ENCODE measurements around the gene NUDCD3. TPM values are rescaled to one million over a fixed set of nuclear protein-coding genes. Genes with fewer than 3 reads are reported as not detected.
A peak's percentile ranks its signal among the peaks of the same experiment; 100 is the strongest.

The NUDCD3 gene
- total RNA-seq: 10 to 100 TPM; 91.0 to 97.5 TPM

DNA sequence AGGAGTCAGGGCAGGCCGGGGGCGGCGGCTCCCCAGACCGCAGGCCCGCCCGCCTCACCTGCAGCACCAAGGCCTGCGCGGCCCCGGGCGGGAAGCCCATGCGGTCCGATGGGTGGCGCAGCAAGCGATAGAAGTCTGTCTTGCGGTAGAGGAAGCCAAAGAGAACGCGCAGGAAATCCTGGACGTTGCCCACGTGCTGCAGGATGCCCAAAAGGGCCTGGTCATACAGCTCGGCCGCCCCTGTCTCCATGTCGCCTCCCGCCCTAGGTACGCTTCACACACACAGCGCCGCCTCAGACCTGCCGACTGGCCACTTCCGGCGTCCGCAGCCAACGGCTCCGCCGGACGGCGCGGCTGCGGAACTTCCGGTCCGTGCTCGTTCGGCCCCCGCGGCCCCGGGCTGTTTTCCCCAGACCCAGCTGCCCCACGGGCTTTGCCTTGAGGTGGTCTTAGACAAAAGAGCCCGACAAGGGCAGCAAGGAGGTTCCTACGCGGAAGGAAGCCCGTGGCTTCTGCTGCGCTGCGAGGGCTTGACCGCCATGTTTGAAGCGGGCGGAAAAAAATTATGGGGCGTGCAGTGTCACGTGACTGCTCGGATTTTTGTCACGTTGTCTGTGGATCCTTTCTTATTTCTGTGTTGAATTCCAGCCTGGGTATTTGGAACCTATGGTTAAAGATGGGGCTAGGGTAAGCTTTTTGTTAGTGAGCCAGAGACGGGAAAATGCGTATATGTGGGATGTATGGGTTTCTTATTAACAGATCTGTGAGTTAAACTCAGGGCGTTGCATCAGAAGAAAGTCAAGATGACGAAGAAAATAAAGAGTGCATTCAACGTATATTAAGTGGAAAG lies at the start of gene NUDCD3:
TSS of gene NUDCD3 (minus strand) at position 308 of the 850 bp plus-strand sequence. CDS start at position 250, 58 bp downstream.
- peak within 1 kb of the TSS; percentile 85 for H3K27ac Mint-ChIP-seq
- peaks cover 43% of the 10 kb centered on the region for H3K4me1 Mint-ChIP-seq
- peak within 1 kb of the TSS; percentile 81 for H3K4me3 Mint-ChIP-seq
- peaks cover 25% of the 10 kb centered on the region for H3K36me3 Mint-ChIP-seq (ENCODE audit: low read depth)
- no peaks in the 10 kb centered on the region for H3K9me3 Mint-ChIP-seq
- CTCF ChIA-PET: interaction anchor here (0.6 to 2.9 kb wide), 14 partner anchors 11 to 356 kb away, joined by 3 to 15 read pairs (median 4); partner anchors contain the start of genes TMED4 and YKT6
- peaks cover 5% of the 10 kb centered on the region for H3K27me3 Mint-ChIP-seq
- POLR2A ChIA-PET: interaction anchor here (0.6 to 3.8 kb wide), 42 partner anchors 8 to 1278 kb away, joined by 3 to 38 read pairs (median 4); partner anchors contain the start of genes DBNL, DDX56, H2AZ2 and OGDH
- peak; percentile 86 for DNase-seq

DNA sequence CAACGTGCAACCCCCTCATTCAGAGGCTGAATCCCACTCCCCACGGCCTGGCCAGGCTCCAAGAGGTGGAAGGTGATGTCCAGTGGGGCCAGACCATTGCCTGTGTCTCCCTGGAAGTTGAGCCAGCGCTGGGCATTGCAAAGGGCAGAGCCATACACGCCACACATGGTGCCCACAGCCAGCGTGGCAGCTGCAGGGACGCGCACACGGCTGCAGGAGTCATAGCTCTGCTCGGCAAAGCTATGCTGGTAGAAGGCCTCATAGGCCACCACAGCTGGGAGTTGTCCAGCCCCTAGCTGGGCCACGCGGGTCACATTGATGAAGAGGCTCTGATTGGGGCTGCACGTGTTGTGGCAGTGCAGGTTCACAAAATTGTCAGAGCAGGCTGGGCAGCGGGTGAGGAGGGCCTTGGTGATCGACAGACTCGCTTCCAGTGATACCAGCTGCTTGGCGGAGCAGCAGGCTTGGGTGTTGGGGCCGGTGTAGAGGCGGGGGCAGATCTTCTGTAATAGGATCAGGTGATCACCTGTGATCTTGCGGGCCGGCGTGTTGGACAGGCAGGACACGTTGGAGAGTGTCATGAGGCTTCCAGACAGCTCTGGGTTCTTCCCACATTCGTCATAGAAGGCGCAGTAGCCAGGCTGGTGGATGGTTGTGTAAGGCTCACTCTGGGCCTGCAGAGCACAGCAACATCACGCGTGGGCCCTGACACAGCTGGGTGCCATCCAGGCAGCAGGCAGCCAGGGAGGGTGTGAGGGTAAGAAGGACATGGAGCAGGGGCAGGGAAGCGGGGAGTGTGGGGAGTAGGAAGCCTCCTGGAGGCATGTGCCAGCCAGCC lies 49.4 kb upstream of the NUDCD3 start:
- no peak overlapping the region for H3K27ac Mint-ChIP-seq
- no peak for DNase-seq
- H3K27me3 Mint-ChIP-seq: no peaks in the 10 kb centered on the region
- ChIA-PET CTCF (interaction anchor here (1.6 kb wide), 1 partner anchor 26 kb away, joined by 4 read pairs; no protein-coding TSS in a partner anchor), POLR2A (no interaction called here)
- no peaks in the 10 kb centered on the region for H3K9me3 Mint-ChIP-seq
- no peaks in the 10 kb centered on the region for H3K36me3 Mint-ChIP-seq (ENCODE audit: low read depth)
- no peak overlapping the region for H3K4me3 Mint-ChIP-seq
- H3K4me1 Mint-ChIP-seq: no peaks in the 10 kb centered on the region

GRCh38 chr7:44538798-44539668 lies 48.6 kb upstream of the NUDCD3 start:
- no peaks in the 10 kb centered on the region for H3K9me3 Mint-ChIP-seq
- H3K27me3 Mint-ChIP-seq: no peaks in the 10 kb centered on the region
- no peaks in the 10 kb centered on the region for H3K36me3 Mint-ChIP-seq (ENCODE audit: low read depth)
- no peaks in the 10 kb centered on the region for H3K4me1 Mint-ChIP-seq
- no peak for DNase-seq
- no peak overlapping the region for H3K4me3 Mint-ChIP-seq
- ChIA-PET CTCF (interaction anchor here (1.6 kb wide), 1 partner anchor 27 kb away, joined by 4 read pairs; no protein-coding TSS in a partner anchor), POLR2A (no interaction called here)
- H3K27ac Mint-ChIP-seq: no peak overlapping the region

DNA sequence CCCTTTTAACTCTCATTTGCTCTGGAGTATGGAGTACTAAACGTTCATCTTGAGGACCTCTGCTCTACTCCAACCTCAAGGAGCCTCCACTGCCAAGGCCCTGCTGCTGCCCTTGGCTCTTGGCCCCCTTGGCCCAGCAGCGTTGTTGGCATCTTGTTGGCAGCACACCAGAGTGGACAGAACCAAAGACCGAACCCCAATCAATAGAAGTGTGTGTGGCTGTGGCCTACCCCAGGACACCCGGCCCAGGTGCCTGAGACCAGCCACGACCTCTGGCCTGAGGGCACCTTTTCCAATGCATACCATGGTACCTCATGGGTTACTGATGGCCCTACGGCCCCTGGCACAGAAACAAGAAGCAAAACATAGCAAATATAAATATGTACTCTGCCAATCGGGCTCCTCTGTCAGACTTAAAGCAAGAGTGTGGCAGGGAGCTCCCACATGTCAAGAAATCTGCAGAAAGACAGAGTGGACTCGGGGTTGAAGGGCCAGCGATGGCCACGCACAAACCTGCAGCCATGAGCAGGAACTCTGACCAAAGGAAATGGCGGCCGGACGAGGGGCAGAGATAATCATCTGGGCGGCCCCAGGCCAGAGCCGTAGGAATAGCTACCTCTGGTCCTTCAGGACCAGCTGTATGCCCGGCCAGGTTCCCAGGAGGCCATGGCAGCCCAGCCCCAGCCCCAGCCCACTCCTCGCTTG lies 47.8 kb upstream of the NUDCD3 start:
- Mint-ChIP-seq H3K27me3 (no peaks in the 10 kb centered on the region), H3K9me3 (no peaks in the 10 kb centered on the region), H3K4me3 (no peak overlapping the region), H3K4me1 (no peaks in the 10 kb centered on the region), H3K27ac (no peak overlapping the region), H3K36me3 (ENCODE audit: low read depth) (no peaks in the 10 kb centered on the region)
- CTCF ChIA-PET: no interaction called here
- no peak for DNase-seq
- POLR2A ChIA-PET: no interaction called here

GRCh38 chr7:44537442-44537841 lies 47.0 kb upstream of the NUDCD3 start:
- POLR2A ChIA-PET: no interaction called here

DNA sequence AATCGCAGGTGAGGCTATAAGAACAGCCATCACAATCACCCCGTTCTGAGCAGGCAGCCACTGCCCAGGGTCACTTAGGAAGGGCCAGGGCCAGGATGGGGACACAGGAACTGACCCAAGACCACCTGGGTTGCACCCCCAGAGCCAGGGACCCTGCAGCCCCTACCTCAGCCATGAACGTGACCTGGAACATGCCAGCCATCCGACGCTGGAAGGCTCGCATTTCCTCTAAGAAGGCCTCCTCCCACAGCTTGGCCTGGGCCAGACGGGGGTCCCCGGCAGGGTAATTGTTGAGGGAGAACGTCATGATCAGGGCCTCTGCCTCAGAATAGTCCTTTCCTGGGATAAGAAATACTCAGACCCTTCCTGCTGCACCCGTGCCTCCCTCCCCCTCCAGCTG lies 45.6 kb upstream of the NUDCD3 start:
- no peaks in the 10 kb centered on the region for H3K36me3 Mint-ChIP-seq (ENCODE audit: low read depth)
- H3K4me1 Mint-ChIP-seq: peaks cover 1% of the 10 kb centered on the region
- H3K27ac Mint-ChIP-seq: no peak overlapping the region
- POLR2A ChIA-PET: no interaction called here
- H3K9me3 Mint-ChIP-seq: no peaks in the 10 kb centered on the region
- H3K27me3 Mint-ChIP-seq: no peaks in the 10 kb centered on the region
- CTCF ChIA-PET: interaction anchor here (1.5 to 2.4 kb wide), 2 partner anchors 10 to 45 kb away, joined by 5 to 8 read pairs; partner anchors contain the start of gene NUDCD3
- no peak overlapping the region for H3K4me3 Mint-ChIP-seq
- DNase-seq: no peak

More at GRCh38 chr7:44537442-44537841, 47.0 kb upstream of the NUDCD3 start:
- Mint-ChIP-seq H3K27ac (no peak overlapping the region), H3K9me3 (no peaks in the 10 kb centered on the region), H3K27me3 (no peaks in the 10 kb centered on the region), H3K4me3 (no peak overlapping the region), H3K4me1 (no peaks in the 10 kb centered on the region), H3K36me3 (ENCODE audit: low read depth) (no peaks in the 10 kb centered on the region)
- DNase-seq: no peak
- CTCF ChIA-PET: interaction anchor here (1.5 kb wide), 1 partner anchor 8 kb away, joined by 5 read pairs; no protein-coding TSS in a partner anchor

DNA sequence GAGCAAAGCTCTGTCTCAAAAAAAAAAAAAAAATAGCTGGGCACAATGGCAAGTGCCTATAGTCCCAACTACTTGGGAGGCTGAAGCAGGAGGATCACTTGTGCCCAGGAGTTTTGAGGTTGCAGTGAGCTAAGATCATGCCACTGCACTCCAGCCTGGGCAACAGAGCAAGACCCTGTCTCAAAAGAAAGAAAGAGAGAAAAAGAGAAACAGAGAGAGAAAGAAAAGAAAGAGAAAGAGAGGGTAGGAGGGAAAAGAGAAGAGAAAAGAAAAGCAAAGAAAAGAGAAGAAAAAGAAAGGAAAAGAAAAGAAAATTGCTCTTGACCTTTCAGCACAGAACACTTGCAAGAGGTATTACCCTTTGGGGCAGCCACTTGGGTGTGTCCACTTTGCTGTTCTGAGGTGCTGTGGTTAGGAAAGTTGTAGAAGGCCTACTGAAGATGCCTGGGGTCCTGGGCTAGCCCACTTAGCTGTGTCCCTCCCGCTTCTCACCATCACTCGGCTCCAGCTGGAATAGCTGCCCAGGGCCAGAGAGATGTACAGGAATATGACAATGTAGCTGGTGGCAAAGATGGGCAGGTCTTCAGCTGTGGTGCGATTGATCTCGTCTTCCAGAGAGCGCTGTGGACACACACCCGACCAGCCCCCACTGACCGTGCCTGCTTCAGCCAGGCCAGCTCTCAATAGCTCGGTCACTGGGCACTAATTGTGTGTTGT lies 45.0 kb upstream of the NUDCD3 start:
- no peaks in the 10 kb centered on the region for H3K27me3 Mint-ChIP-seq
- H3K4me3 Mint-ChIP-seq: no peak overlapping the region
- ChIA-PET CTCF (interaction anchor here (0.8 to 2.4 kb wide), 10 partner anchors 8 to 300 kb away, joined by 3 to 8 read pairs (median 6); partner anchors contain the start of gene NUDCD3), POLR2A (interaction anchor here (1.6 kb wide), 1 partner anchor 46 kb away, joined by 4 read pairs; no protein-coding TSS in a partner anchor)
- no peak overlapping the region for H3K27ac Mint-ChIP-seq
- no peak for DNase-seq
- H3K9me3 Mint-ChIP-seq: no peaks in the 10 kb centered on the region
- no peaks in the 10 kb centered on the region for H3K36me3 Mint-ChIP-seq (ENCODE audit: low read depth)
- peaks cover 1% of the 10 kb centered on the region for H3K4me1 Mint-ChIP-seq

DNA sequence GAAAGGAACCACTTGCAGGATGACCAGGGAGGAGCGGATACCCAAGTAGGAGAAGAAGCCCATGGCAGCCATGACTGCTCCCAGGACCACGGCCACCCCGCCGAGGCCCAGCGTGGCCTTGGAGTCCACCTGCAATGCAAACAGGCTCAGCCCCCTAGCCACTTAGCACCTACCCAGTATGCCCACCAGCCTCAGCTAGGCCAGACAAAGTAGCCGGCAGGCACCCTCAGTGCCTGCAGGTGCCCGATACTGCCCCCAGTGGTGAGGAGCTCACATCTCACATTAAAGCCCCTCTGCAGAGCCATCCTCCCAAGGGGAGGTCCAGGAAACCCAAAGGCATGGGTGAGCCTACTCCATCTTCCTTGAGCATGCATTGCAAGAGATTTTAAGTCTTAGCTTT lies 44.0 kb upstream of the NUDCD3 start:
- Mint-ChIP-seq H3K27ac (no peak overlapping the region), H3K36me3 (ENCODE audit: low read depth) (no peaks in the 10 kb centered on the region), H3K9me3 (no peaks in the 10 kb centered on the region), H3K4me3 (no peak overlapping the region), H3K27me3 (no peaks in the 10 kb centered on the region), H3K4me1 (peaks cover 1% of the 10 kb centered on the region)
- peak; percentile 51 for DNase-seq
- POLR2A ChIA-PET: interaction anchor here (0.8 to 1.6 kb wide), 3 partner anchors 15 to 73 kb away, joined by 3 to 4 read pairs (median 3); no protein-coding TSS in a partner anchor
- CTCF ChIA-PET: interaction anchor here (0.5 to 2.4 kb wide), 21 partner anchors 9 to 629 kb away, joined by 3 to 8 read pairs (median 4); partner anchors contain the start of genes DDX56 and NUDCD3

DNA sequence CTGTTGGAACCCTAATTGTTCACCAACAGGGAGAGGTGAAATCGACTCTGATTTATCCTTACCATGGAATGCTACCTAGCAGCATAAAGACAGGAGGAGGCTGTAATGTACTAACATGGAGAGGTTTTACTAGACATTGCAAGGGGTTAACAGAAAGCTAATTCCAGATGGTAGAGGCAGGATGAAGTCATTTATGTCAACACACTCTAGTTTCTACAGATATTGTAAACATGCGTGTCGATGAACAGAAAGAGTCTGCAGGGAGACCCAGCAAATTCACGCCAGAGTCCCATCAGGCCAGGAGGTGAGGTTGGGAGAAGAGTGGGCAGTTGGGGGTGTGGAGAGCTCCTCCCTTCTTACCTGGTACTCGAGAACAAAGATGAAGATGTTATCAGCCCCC lies 43.6 kb upstream of the NUDCD3 start:
- Mint-ChIP-seq H3K4me1 (peaks cover 1% of the 10 kb centered on the region), H3K27ac (no peak overlapping the region), H3K36me3 (ENCODE audit: low read depth) (no peaks in the 10 kb centered on the region), H3K4me3 (no peak overlapping the region), H3K9me3 (no peaks in the 10 kb centered on the region), H3K27me3 (no peaks in the 10 kb centered on the region)
- DNase-seq: no peak
- POLR2A ChIA-PET: interaction anchor here (0.8 to 1.6 kb wide), 3 partner anchors 15 to 73 kb away, joined by 3 to 4 read pairs (median 3); no protein-coding TSS in a partner anchor
- CTCF ChIA-PET: interaction anchor here (0.5 to 2.4 kb wide), 16 partner anchors 10 to 301 kb away, joined by 3 to 8 read pairs (median 4); partner anchors contain the start of genes DDX56 and NUDCD3

DNA sequence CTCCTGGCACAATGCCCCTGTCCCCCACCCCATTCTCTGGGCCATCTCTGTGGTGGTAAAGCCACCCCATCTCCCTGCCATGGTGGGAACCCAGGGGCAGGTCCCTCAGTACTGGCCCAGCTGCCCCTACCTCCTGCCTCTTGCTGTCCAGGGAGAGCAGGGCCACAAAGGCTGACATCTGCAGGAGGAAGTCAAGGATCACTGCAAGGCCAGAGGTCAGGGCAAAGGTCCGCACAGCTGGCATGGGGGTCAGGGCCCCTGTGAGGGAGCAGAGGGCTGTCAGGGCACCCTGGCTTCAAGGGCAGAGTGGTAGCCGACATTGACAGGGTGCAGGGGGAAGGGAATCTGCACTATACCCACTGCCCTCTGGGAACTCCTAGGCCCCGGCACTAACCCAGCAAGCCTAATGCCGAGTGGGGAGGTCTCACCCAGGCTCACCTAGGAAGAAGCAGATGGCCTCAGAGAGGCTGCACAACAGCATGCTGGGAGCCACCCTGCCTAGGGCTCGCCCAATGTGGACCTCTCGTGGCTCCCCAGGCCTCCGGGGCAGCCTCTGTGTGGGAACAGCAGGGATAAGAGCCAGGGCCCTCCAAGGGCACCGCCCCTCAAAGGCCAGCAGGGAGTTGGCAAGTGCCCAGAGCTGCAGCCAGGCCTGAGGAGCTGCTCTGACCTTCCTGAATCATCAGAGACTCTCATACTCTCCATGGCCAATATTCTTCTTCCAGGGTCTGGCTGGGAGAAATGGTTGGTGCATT lies 43.0 kb upstream of the NUDCD3 start:
- POLR2A ChIA-PET: interaction anchor here (1.3 to 1.6 kb wide), 2 partner anchors 16 to 44 kb away, joined by 3 to 4 read pairs; no protein-coding TSS in a partner anchor

More for the DNA sequence above, 43.0 kb upstream of the NUDCD3 start:
- Mint-ChIP-seq H3K9me3 (peaks cover under 1% of the 10 kb centered on the region), H3K36me3 (ENCODE audit: low read depth) (no peaks in the 10 kb centered on the region), H3K27ac (no peak overlapping the region), H3K27me3 (peaks cover under 1% of the 10 kb centered on the region), H3K4me3 (no peak overlapping the region), H3K4me1 (peaks cover 1% of the 10 kb centered on the region)
- CTCF ChIA-PET: interaction anchor here (1.5 to 2.4 kb wide), 3 partner anchors 11 to 42 kb away, joined by 4 to 8 read pairs (median 6); partner anchors contain the start of gene NUDCD3
- no peak for DNase-seq

Data from activated CD4-positive, alpha-beta memory T cell treated with anti-CD3 and anti-CD28 coated beads, Interleukin-2, amount 10 ng/mL, durations not matched to agents 7 days and 5 days (primary cell).